ENCODE measurements around the gene IGF1R. TPM values are rescaled to one million over a fixed set of nuclear protein-coding genes. Genes with fewer than 3 reads are reported as not detected.

IGF1R gene
- total RNA-seq, 1 experiment from 2014 or later, result 51.6 TPM

DNA sequence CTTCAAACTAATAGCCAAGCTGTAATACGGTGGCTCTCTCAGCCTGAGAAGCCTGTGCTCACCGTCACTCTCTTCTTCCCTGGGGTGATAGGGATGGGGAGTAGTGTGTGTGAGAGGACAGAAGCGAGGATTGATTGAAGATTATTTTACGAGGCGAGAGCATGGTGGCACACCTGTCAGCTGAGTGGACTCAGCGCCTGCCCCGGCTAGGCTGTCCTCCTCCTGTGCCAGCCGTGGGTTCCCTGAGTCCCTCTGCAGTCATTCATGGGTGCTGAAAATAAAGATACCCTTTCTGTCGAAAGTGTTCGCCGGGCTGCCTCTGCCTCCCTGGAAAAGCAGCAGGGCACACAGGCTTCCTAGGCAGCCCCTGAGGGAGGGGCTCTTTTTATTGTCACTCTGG, 235.1 kb downstream of the IGF1R start:
- ChIA-PET POLR2A (no interaction called here), CTCF (no interaction called here)
- no peak for TF ChIP-seq CTCF (IDR thresholded peaks at IDR 0.05; ENCODE audit: insufficient read depth in 1 of 2, low read depth in 1 of 2, low read length in 1 of 2, severe bottlenecking in 1 of 2, unreplicated experiment in 1 of 2)
- Mint-ChIP-seq H3K36me3 (ENCODE audit: insufficient read depth, unreplicated experiment) (no peaks in the 10 kb centered on the region), H3K27ac (ENCODE audit: unreplicated experiment) (no peak overlapping the region), H3K27me3 (ENCODE audit: insufficient read depth, unreplicated experiment) (no peaks in the 10 kb centered on the region), H3K9me3 (ENCODE audit: unreplicated experiment) (no peaks in the 10 kb centered on the region), H3K4me3 (ENCODE audit: unreplicated experiment) (no peak overlapping the region), H3K4me1 (ENCODE audit: low read depth, unreplicated experiment) (peaks cover 15% of the 10 kb centered on the region)
- H3K36me3 ChIP-seq (ENCODE audit: control insufficient read depth, insufficient read depth, low read length), result no peaks in the 10 kb centered on the region
- H3K9me3 ChIP-seq, result no peaks in the 10 kb centered on the region
- intact Hi-C loops (cut with micrococcal nuclease; ENCODE audit: unreplicated experiment), result no loop called here
- DNase-seq, result no peak
- peaks cover 2% of the 10 kb centered on the region for H3K4me1 ChIP-seq
- no TSS peak for BruUV-seq (replicated peaks)
- no peaks in the 10 kb centered on the region for H3K27me3 ChIP-seq (replicated peaks; ENCODE audit: control insufficient read depth, insufficient read depth, low read length)
- no peak overlapping the region for H3K4me3 ChIP-seq (ENCODE audit: low read depth, low read length)

- no TSS peak for BruUV-seq (replicated peaks)
- POLR2A ChIA-PET, result no interaction called here
- Mint-ChIP-seq H3K27me3 (ENCODE audit: insufficient read depth, unreplicated experiment) (no peaks in the 10 kb centered on the region), H3K36me3 (ENCODE audit: insufficient read depth, unreplicated experiment) (no peaks in the 10 kb centered on the region), H3K27ac (ENCODE audit: unreplicated experiment) (no peak overlapping the region), H3K9me3 (ENCODE audit: unreplicated experiment) (no peaks in the 10 kb centered on the region), H3K4me1 (ENCODE audit: low read depth, unreplicated experiment) (peaks cover 25% of the 10 kb centered on the region), H3K4me3 (ENCODE audit: unreplicated experiment) (no peak overlapping the region)
- Histone ChIP-seq H3K36me3 (ENCODE audit: control insufficient read depth, insufficient read depth, low read length) (no peaks in the 10 kb centered on the region), H3K4me1 (peaks cover 16% of the 10 kb centered on the region), H3K4me3 (ENCODE audit: low read depth, low read length) (no peak overlapping the region), H3K9me3 (no peaks in the 10 kb centered on the region), H3K27me3 (replicated peaks; ENCODE audit: control insufficient read depth, insufficient read depth, low read length) (no peaks in the 10 kb centered on the region)
- intact Hi-C loops (cut with micrococcal nuclease; ENCODE audit: unreplicated experiment), result no loop called here
- CTCF ChIA-PET, result interaction anchor here (0.6 kb wide), 1 partner anchor 26 kb away, joined by 3 read pairs; no protein-coding TSS in a partner anchor
- DNase-seq, result no peak
- no peak for TF ChIP-seq CTCF (IDR thresholded peaks at IDR 0.05; ENCODE audit: insufficient read depth in 1 of 2, low read depth in 1 of 2, low read length in 1 of 2, severe bottlenecking in 1 of 2, unreplicated experiment in 1 of 2)
Measured at GRCh38 chr15:98884894-98885293, 236.6 kb downstream of the IGF1R start.

DNA sequence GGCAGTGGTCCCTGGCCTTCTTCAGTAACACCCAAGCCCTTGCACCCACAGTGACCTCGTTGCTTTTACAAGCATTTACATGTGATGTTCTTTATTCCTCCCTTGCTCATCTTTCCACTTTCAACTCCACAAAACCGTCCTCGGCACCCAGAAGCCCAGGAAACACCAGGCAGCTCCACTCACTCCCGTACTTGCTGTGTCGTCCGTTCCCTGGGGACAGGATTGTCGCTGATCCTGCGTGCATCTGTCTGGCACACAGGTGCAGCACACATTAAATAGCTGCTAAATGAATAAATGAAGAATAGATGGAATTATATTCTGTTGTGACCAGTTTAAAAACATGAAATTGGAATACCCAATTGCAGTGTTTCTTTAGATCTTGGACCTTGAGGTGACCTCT, 239.6 kb downstream of the IGF1R start:
- intact Hi-C loops (cut with micrococcal nuclease; ENCODE audit: unreplicated experiment), result no loop called here
- no peaks in the 10 kb centered on the region for H3K36me3 Mint-ChIP-seq (ENCODE audit: insufficient read depth, unreplicated experiment)
- CTCF ChIA-PET, result no interaction called here
- no TSS peak for BruUV-seq (replicated peaks)
- DNase-seq, result no peak
- Histone ChIP-seq H3K4me1 (peaks cover 27% of the 10 kb centered on the region), H3K27me3 (replicated peaks; ENCODE audit: control insufficient read depth, insufficient read depth, low read length) (no peaks in the 10 kb centered on the region), H3K36me3 (ENCODE audit: control insufficient read depth, insufficient read depth, low read length) (no peaks in the 10 kb centered on the region), H3K4me3 (ENCODE audit: low read depth, low read length) (no peak overlapping the region), H3K9me3 (no peaks in the 10 kb centered on the region)
- H3K9me3 Mint-ChIP-seq (ENCODE audit: unreplicated experiment), result no peaks in the 10 kb centered on the region
- POLR2A ChIA-PET, result no interaction called here
- no peak overlapping the region for H3K4me3 Mint-ChIP-seq (ENCODE audit: unreplicated experiment)
- H3K27ac Mint-ChIP-seq (ENCODE audit: unreplicated experiment), result no peak overlapping the region
- no peaks in the 10 kb centered on the region for H3K27me3 Mint-ChIP-seq (ENCODE audit: insufficient read depth, unreplicated experiment)
- H3K4me1 Mint-ChIP-seq (ENCODE audit: low read depth, unreplicated experiment), result peaks cover 32% of the 10 kb centered on the region
- no peak for TF ChIP-seq CTCF (IDR thresholded peaks at IDR 0.05; ENCODE audit: insufficient read depth in 1 of 2, low read depth in 1 of 2, low read length in 1 of 2, severe bottlenecking in 1 of 2, unreplicated experiment in 1 of 2)

Measured in Caco-2 (cell line).